Measurements from ENCODE around the gene TMPRSS2. TPM values are rescaled to one million over a fixed set of nuclear protein-coding genes. Genes with fewer than 3 reads are reported as not detected.

Gene TMPRSS2
- total RNA-seq = 100 to 1,000 TPM in 3 of 4 donors, 10 to 100 TPM in 1; 39.6 to 419 (median 352) TPM

- Histone ChIP-seq H3K9me3 (no peaks in the 10 kb centered on the region), H3K36me3 (peaks cover 0 to 10% (median 0%) of the 10 kb centered on the region in 3 donors), H3K4me3 (peak within 1 kb of the TSS in 3 of 4 donors; percentile 49 to 78 (median 76)), H3K27me3 (no peaks in the 10 kb centered on the region), H3K4me1 (peaks cover 0 to 29% (median 1%) of the 10 kb centered on the region in 4 donors), H3K27ac (peak within 1 kb of the TSS in 3 of 4 donors; percentile 79 to 93 (median 91))
- DNase-seq = peak in 2 of 3 donors; percentile 85 to 95
- TF ChIP-seq POLR2A (IDR thresholded peaks at IDR 0.05) = peak; percentile 93 to 94
- peak in 1 of 6 experiments; percentile 5 for TF ChIP-seq CTCF (IDR thresholded peaks at IDR 0.05)
These were observed at the start of gene TMPRSS2 for GRCh38 chr21:41507521-41508414. Gene TMPRSS2, minus strand, starts transcription at chr21:41508158. Its CDS starts 10,025 bp downstream, at chr21:41498133.

GRCh38 chr21:41555057-41555456 is 47.1 kb upstream of the TMPRSS2 start:
- no peak overlapping the region for H3K27ac ChIP-seq
- no peaks in the 10 kb centered on the region for H3K36me3 ChIP-seq

DNA sequence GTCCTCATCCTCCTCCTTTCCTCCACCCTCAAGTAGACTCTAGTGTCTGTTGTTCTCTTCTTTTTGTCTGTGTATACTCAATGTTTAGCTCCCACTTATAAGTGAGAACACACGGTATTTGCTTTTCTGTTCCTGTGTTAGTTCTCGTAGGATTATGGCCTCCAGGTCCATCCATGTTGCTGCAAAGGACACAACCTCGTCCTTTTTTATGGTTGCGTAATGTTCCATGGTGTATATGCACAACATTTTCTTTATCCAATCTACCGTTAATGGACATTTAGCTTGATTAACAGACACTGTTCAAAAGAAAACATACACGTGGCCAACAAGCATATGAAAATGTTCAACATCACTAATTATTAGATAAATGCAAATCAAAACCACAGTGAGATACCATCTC is 44.3 kb upstream of the TMPRSS2 start:
- H3K27ac ChIP-seq = no peak overlapping the region

More at GRCh38 chr21:41555057-41555456, 47.1 kb upstream of the TMPRSS2 start:
- DNase-seq = no peak
- Histone ChIP-seq H3K4me3 (no peak overlapping the region), H3K4me1 (peaks cover 0 to 3% (median 0%) of the 10 kb centered on the region in 4 donors), H3K9me3 (no peaks in the 10 kb centered on the region), H3K27me3 (no peaks in the 10 kb centered on the region)
- TF ChIP-seq POLR2A (IDR thresholded peaks at IDR 0.05) (no peak), CTCF (IDR thresholded peaks at IDR 0.05) (no peak)

GRCh38 chr21:41548781-41549180 is 40.8 kb upstream of the TMPRSS2 start:
- Histone ChIP-seq H3K9me3 (no peaks in the 10 kb centered on the region), H3K36me3 (no peaks in the 10 kb centered on the region), H3K4me3 (no peak overlapping the region), H3K27ac (no peak overlapping the region), H3K27me3 (no peaks in the 10 kb centered on the region), H3K4me1 (no peaks in the 10 kb centered on the region)
- TF ChIP-seq CTCF (IDR thresholded peaks at IDR 0.05) = no peak
- no peak for TF ChIP-seq POLR2A (IDR thresholded peaks at IDR 0.05)
- no peak for DNase-seq

More for the DNA sequence above, 44.3 kb upstream of the TMPRSS2 start:
- H3K36me3 ChIP-seq = no peaks in the 10 kb centered on the region
- no peaks in the 10 kb centered on the region for H3K27me3 ChIP-seq
- no peak for TF ChIP-seq CTCF (IDR thresholded peaks at IDR 0.05)
- no peak for TF ChIP-seq POLR2A (IDR thresholded peaks at IDR 0.05)
- H3K9me3 ChIP-seq = no peaks in the 10 kb centered on the region
- H3K4me1 ChIP-seq = no peaks in the 10 kb centered on the region
- no peak for DNase-seq
- H3K4me3 ChIP-seq = no peak overlapping the region

- H3K9me3 ChIP-seq = no peaks in the 10 kb centered on the region
- H3K36me3 ChIP-seq = no peaks in the 10 kb centered on the region
- no peak overlapping the region for H3K27ac ChIP-seq
- TF ChIP-seq CTCF (IDR thresholded peaks at IDR 0.05) (no peak), POLR2A (IDR thresholded peaks at IDR 0.05) (no peak)
- H3K27me3 ChIP-seq = no peaks in the 10 kb centered on the region
- no peak overlapping the region for H3K4me3 ChIP-seq
- no peaks in the 10 kb centered on the region for H3K4me1 ChIP-seq
- DNase-seq = no peak
These were observed 39.2 kb upstream of the TMPRSS2 start for GRCh38 chr21:41547111-41547510.

Data from Peyer's patch (tissue), 4 donors.